ENCODE data around the gene ADK.

Gene ADK

DNA sequence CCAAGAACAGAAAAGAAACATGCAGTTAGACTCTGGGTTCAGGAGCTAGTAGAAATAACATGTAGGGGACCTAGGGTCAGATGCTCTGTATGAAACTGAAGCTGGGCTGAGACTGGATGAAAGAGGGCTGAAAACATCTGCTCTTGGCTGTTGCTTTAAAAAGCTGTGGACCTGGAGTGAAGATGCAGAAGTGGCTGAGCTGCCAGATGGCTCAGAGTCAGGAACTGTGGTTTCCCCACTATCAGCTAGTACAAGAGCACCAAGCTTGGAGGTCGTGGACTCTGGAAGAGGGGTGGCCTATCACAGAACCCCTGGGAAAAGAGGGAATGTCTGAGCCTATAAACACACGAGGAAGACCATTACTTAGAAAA, 5.9 kb downstream of the ADK start:
- Histone ChIP-seq H3K4me3 (ENCODE audit: low read length) (no peak overlapping the region), H3K4me2 (ENCODE audit: low read length) (no peak overlapping the region), H3K79me2 (ENCODE audit: low read length) (peaks cover 14% of the 10 kb centered on the region), H3K27me3 (ENCODE audit: low read depth, low read length) (no peaks in the 10 kb centered on the region), H3K9ac (ENCODE audit: low read length) (no peak overlapping the region), H2AFZ (ENCODE audit: low read depth, low read length) (no peak overlapping the region), H3K4me1 (ENCODE audit: low read length) (peaks cover 5% of the 10 kb centered on the region), H3K27ac (ENCODE audit: low read length) (no peak overlapping the region), H3K36me3 (replicated peaks; ENCODE audit: low read depth, low read length) (no peaks in the 10 kb centered on the region), H3K9me3 (ENCODE audit: insufficient read depth, low read length) (no peaks in the 10 kb centered on the region), H4K20me1 (ENCODE audit: insufficient read depth, low read length) (no peaks in the 10 kb centered on the region)
- TF ChIP-seq, protein P1, sequence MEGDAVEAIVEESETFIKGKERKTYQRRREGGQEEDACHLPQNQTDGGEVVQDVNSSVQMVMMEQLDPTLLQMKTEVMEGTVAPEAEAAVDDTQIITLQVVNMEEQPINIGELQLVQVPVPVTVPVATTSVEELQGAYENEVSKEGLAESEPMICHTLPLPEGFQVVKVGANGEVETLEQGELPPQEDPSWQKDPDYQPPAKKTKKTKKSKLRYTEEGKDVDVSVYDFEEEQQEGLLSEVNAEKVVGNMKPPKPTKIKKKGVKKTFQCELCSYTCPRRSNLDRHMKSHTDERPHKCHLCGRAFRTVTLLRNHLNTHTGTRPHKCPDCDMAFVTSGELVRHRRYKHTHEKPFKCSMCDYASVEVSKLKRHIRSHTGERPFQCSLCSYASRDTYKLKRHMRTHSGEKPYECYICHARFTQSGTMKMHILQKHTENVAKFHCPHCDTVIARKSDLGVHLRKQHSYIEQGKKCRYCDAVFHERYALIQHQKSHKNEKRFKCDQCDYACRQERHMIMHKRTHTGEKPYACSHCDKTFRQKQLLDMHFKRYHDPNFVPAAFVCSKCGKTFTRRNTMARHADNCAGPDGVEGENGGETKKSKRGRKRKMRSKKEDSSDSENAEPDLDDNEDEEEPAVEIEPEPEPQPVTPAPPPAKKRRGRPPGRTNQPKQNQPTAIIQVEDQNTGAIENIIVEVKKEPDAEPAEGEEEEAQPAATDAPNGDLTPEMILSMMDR (IDR thresholded peaks at IDR 0.05; ENCODE audit: low read depth, low read length) = no peak
- TF ChIP-seq EZH2phosphoT487 (IDR thresholded peaks at IDR 0.05; ENCODE audit: low read depth) = no peak

DNA sequence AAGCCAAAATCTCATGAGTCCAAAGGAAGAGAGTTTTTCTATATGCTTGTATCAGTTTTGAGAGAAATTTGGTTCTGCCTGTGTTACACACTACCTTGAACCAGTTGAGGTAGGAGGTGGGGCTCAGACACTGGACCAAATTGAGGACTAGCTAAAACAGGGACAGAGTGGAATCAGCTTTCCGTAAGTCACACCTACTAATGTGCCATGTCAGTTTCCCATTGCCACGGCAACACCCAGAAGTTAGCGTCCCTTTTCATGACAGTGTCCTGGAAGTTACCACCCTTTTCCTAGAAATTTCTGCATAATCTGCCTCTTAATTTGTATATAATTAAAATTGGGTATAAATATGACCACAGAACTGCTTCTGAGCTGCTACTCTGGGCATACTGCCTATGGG, 9.0 kb downstream of the ADK start:
- no peak for TF ChIP-seq EZH2phosphoT487 (IDR thresholded peaks at IDR 0.05; ENCODE audit: low read depth)
- no peak overlapping the region for H3K9ac ChIP-seq (ENCODE audit: low read length)

DNA sequence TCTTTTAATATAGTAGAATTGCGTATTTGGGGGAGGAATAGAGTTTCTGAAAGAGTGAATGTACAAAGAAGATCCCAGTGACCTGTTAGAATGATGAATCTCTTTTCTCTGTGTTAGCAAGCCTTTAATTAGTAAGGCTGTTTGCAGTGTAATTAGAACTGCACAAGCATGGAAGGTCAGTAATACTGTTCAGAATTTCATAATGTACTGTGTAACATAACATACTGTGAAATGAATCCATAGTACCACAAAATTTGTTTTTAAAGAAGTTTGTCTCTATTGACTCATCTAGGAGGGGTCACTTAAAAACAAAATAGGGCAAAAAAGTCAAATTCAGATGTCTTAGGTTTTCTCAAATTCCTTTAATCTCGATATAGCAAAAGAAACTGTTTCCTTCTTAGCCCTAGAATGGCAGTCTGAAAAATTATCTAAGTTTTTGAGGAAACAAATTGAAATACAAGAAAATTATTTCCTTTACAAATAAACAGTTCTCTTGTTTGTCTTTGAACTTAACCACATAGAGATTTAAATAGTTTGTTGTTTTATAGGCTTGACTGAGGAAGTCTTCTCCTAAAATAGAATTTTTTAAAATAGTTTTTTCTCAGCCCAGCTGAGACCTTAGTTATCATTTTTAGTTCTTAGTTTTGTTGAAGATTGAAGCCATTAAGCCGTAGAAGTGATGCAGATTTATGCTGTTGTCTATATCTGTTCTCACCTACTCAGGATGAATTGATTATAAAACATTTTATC, 12.5 kb downstream of the ADK start:
- no peak overlapping the region for H3K27ac ChIP-seq (ENCODE audit: low read length)

More for the DNA sequence above, 9.0 kb downstream of the ADK start:
- Histone ChIP-seq H2AFZ (ENCODE audit: low read depth, low read length) (no peak overlapping the region), H3K9me3 (ENCODE audit: insufficient read depth, low read length) (no peaks in the 10 kb centered on the region), H3K27me3 (ENCODE audit: low read depth, low read length) (no peaks in the 10 kb centered on the region), H4K20me1 (ENCODE audit: insufficient read depth, low read length) (no peaks in the 10 kb centered on the region), H3K27ac (ENCODE audit: low read length) (no peak overlapping the region), H3K79me2 (ENCODE audit: low read length) (0 out of 2 replicates have a peak, but pooled peaks cover 4% of the 10 kb centered on the region), H3K4me3 (ENCODE audit: low read length) (no peak overlapping the region), H3K36me3 (replicated peaks; ENCODE audit: low read depth, low read length) (no peaks in the 10 kb centered on the region), H3K4me2 (ENCODE audit: low read length) (no peak overlapping the region), H3K4me1 (ENCODE audit: low read length) (no peaks in the 10 kb centered on the region)

DNA sequence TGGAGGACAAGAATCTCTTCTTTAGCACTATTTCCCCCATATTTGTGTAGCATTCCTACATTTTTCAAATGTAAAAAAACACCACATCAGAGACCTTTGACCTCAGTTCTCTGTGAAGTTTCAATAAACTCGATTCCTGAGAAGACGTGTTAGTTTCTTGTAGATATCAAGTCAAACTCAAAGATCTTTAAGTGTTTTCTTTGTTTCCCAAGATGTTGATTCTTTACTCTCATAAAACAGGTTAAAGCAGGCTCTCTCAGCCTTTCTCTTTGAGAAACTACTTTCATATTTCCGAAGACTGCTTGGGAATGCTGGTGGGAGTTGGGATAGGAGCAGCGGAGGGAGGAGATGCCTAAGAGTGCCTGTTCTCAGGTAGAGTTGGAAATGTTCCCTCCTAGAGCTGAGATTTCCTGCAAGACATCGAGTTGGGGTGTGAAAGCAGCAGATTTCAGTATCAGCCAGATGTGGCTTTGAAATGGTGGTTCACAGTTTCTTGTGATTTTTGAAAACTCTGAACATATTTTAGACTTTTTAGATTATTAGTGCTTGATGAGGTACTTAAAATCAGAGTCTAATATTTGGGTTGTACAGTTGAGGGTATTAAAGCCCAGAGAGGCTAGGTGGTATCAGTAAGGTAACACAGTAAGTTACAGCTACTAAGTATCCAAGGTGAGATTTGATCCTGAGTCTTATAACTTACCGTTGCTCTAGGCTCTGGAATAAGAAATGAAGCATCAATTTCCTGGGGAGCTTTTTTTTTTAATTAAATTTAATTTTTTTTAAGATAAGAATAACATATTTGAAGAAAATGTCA, 13.9 kb downstream of the ADK start:
- H3K4me2 ChIP-seq (ENCODE audit: low read length) = no peak overlapping the region
- no peak overlapping the region for H2AFZ ChIP-seq (ENCODE audit: low read depth, low read length)
- TF ChIP-seq, protein P1 (IDR thresholded peaks at IDR 0.05; ENCODE audit: low read depth, low read length) = no peak
- TF ChIP-seq EZH2phosphoT487 (IDR thresholded peaks at IDR 0.05; ENCODE audit: low read depth) = no peak
- no peaks in the 10 kb centered on the region for H3K36me3 ChIP-seq (replicated peaks; ENCODE audit: low read depth, low read length)
- no peaks in the 10 kb centered on the region for H4K20me1 ChIP-seq (ENCODE audit: insufficient read depth, low read length)
- no peak overlapping the region for H3K9ac ChIP-seq (ENCODE audit: low read length)
- H3K9me3 ChIP-seq (ENCODE audit: insufficient read depth, low read length) = no peaks in the 10 kb centered on the region
- H3K27me3 ChIP-seq (ENCODE audit: low read depth, low read length) = no peaks in the 10 kb centered on the region
- no peak overlapping the region for H3K27ac ChIP-seq (ENCODE audit: low read length)
- H3K4me3 ChIP-seq (ENCODE audit: low read length) = no peak overlapping the region
- no peaks in the 10 kb centered on the region for H3K79me2 ChIP-seq (ENCODE audit: low read length)
- H3K4me1 ChIP-seq (ENCODE audit: low read length) = peaks cover 9% of the 10 kb centered on the region

More for the DNA sequence above, 12.5 kb downstream of the ADK start:
- Histone ChIP-seq H3K4me3 (ENCODE audit: low read length) (no peak overlapping the region), H3K27me3 (ENCODE audit: low read depth, low read length) (no peaks in the 10 kb centered on the region), H3K9ac (ENCODE audit: low read length) (no peak overlapping the region), H3K79me2 (ENCODE audit: low read length) (no peaks in the 10 kb centered on the region), H4K20me1 (ENCODE audit: insufficient read depth, low read length) (no peaks in the 10 kb centered on the region), H3K4me1 (ENCODE audit: low read length) (peaks cover 9% of the 10 kb centered on the region), H3K36me3 (replicated peaks; ENCODE audit: low read depth, low read length) (no peaks in the 10 kb centered on the region), H3K9me3 (ENCODE audit: insufficient read depth, low read length) (no peaks in the 10 kb centered on the region), H2AFZ (ENCODE audit: low read depth, low read length) (no peak overlapping the region), H3K4me2 (ENCODE audit: low read length) (no peak overlapping the region)
- TF ChIP-seq EZH2phosphoT487 (IDR thresholded peaks at IDR 0.05; ENCODE audit: low read depth) = no peak

DNA sequence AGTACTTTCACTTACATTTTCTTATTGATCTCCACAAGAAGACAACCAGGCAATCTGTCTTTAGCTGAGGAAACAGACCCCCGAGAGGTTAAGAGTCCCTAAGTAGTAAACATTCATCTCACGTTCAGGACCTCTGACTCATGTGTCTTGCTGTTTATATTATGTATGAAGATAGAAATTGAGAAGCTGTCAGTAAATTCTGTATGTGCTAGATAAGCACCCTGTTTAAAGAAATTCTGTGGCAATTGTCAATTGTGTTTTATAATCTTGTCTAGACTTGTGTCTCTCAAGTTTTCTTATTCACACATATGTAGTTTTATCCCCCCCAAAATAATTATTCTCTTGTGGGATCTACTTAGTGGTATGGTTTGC, 14.5 kb downstream of the ADK start:
- Histone ChIP-seq H3K4me3 (ENCODE audit: low read length) (no peak overlapping the region), H3K4me2 (ENCODE audit: low read length) (no peak overlapping the region), H3K79me2 (ENCODE audit: low read length) (no peaks in the 10 kb centered on the region)

More for the DNA sequence above, 14.5 kb downstream of the ADK start:
- Histone ChIP-seq H3K9ac (ENCODE audit: low read length) (no peak overlapping the region), H3K4me1 (ENCODE audit: low read length) (peaks cover 9% of the 10 kb centered on the region), H3K27me3 (ENCODE audit: low read depth, low read length) (no peaks in the 10 kb centered on the region), H3K27ac (ENCODE audit: low read length) (no peak overlapping the region), H4K20me1 (ENCODE audit: insufficient read depth, low read length) (no peaks in the 10 kb centered on the region), H2AFZ (ENCODE audit: low read depth, low read length) (no peak overlapping the region), H3K36me3 (replicated peaks; ENCODE audit: low read depth, low read length) (no peaks in the 10 kb centered on the region), H3K9me3 (ENCODE audit: insufficient read depth, low read length) (no peaks in the 10 kb centered on the region)
- no peak for TF ChIP-seq EZH2phosphoT487 (IDR thresholded peaks at IDR 0.05; ENCODE audit: low read depth)
- TF ChIP-seq, protein P1 (IDR thresholded peaks at IDR 0.05; ENCODE audit: low read depth, low read length) = no peak

Data from OCI-LY3 (cell line).